ENCODE measurements around the gene C19orf25. TPM values are rescaled to one million over a fixed set of nuclear protein-coding genes. Genes with fewer than 3 reads are reported as not detected.

C19orf25 gene
- total and polyA plus RNA-seq, 2 of the 13 experiments (the other 11 are each of a cell fraction or from before 2014, with no cell fraction given): 14.2 to 32.4 TPM

DNA sequence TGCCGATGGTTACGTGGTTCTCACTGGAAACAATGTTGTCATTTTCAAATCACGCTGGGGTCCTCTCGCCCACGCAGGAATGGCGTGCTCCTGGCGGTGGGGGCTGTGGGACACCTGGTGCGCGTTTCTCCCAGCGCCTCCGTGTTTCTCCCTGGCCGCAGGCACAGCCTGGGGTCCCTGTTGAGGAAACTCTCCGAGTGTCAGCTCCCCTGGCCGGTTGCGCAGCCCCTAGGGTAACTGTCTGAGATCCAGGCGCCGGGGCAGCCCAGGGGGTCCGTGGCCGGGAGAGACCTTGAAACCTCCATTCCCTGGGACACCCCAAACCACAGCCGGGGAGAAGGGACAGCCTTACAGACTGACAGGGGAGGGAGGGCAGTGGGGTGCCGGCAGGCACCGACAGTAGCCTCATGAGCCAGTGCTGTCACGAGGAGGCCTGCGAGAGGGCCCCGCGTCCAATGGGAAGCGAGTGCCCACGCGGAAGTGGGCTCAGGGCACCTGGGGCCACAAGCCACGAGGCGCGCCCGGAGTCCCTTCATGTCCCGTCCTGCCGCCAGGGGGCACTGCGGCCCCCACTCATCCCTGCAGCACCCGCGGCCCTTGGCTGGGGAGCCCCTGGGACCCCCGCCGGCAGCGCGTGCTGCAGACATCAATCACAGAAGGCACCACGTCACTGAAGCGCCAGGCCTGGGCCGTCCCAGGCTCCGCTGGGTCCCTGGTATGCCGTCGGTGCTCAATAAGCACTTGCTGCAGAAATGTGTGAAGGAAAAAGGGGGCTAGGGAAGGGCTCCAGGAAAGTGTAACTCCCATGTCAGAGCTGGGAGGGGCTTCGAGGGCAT, 24.3 kb upstream of the C19orf25 start (continued):
- no peak; the same call in 1 of the 2 replicates for TF ChIP-seq MAZ (IDR thresholded peaks at IDR 0.05; ENCODE audit: borderline replicate concordance, low read depth, low read length)
- TF ChIP-seq MAZ (CRISPR knock-in tag; IDR thresholded peaks at IDR 0.05; ENCODE audit: low read depth): 0 out of 2 replicates have a peak, but pooled peaks have one; percentile 47
- TF ChIP-seq ZNF260 (CRISPR knock-in tag; IDR thresholded peaks at IDR 0.05; ENCODE audit: borderline replicate concordance, low read depth): no peak
- no peak for TF ChIP-seq ZNF224 (CRISPR knock-in tag; IDR thresholded peaks at IDR 0.05)
- TF ChIP-seq SALL2 (CRISPR knock-in tag; IDR thresholded peaks at IDR 0.05): 0 out of 2 replicates have a peak, but pooled peaks have one; percentile 30
- TF ChIP-seq ZSCAN25 (CRISPR knock-in tag; IDR thresholded peaks at IDR 0.05): peak; percentile 39; the same call in 1 of the 2 replicates
- TF ChIP-seq MYC (CRISPR knock-in tag; IDR thresholded peaks at IDR 0.05; ENCODE audit: borderline replicate concordance): peak; percentile 90
- TF ChIP-seq ZNF484 (CRISPR knock-in tag; IDR thresholded peaks at IDR 0.05; ENCODE audit: borderline replicate concordance, low read depth): no peak
- TF ChIP-seq PRDM4 (CRISPR knock-in tag; IDR thresholded peaks at IDR 0.05; ENCODE audit: borderline replicate concordance): no peak
- no peak for TF ChIP-seq CBX2 (IDR thresholded peaks at IDR 0.05; ENCODE audit: low read depth, low read length)
- no peak for TF ChIP-seq CBX2 (CRISPR knock-in tag; IDR thresholded peaks at IDR 0.05; ENCODE audit: low read depth)
- peak; percentile 14 for TF ChIP-seq AGO2 (optimal IDR thresholded peaks at IDR 0.05; ENCODE audit: low read depth, low read length)
- TF ChIP-seq RFX3 (CRISPR knock-in tag; IDR thresholded peaks at IDR 0.05): no peak
- peak; percentile 73 for TF ChIP-seq THRA (CRISPR knock-in tag; IDR thresholded peaks at IDR 0.05; ENCODE audit: borderline replicate concordance)
- TF ChIP-seq NCOR1 (IDR thresholded peaks at IDR 0.05; ENCODE audit: borderline replicate concordance, low read length): no peak
- 0 out of 2 replicates have a peak, but pooled peaks have one; percentile 34 for TF ChIP-seq ZNF501 (CRISPR knock-in tag; IDR thresholded peaks at IDR 0.05)
- no peak for TF ChIP-seq ZNF33A (CRISPR knock-in tag; IDR thresholded peaks at IDR 0.05; ENCODE audit: borderline replicate concordance)
- no peak for TF ChIP-seq ZNF468 (CRISPR knock-in tag; IDR thresholded peaks at IDR 0.05)
- no peak for TF ChIP-seq DPF2 (CRISPR knock-in tag; IDR thresholded peaks at IDR 0.05; ENCODE audit: borderline replicate concordance, low read depth)
- peak; percentile 16; the same call in 1 of the 2 replicates for TF ChIP-seq NCOA2 (CRISPR knock-in tag; IDR thresholded peaks at IDR 0.05)
- no peak for TF ChIP-seq ZC3H13 (CRISPR knock-in tag; IDR thresholded peaks at IDR 0.05)
- peak; percentile 71; the same call in 1 of the 2 replicates for TF ChIP-seq ZBTB38 (CRISPR knock-in tag; IDR thresholded peaks at IDR 0.05)
- no peak for TF ChIP-seq HMGA1 (CRISPR knock-in tag; conservative IDR thresholded peaks at IDR 0.05)
- TF ChIP-seq ZNF180 (CRISPR knock-in tag; IDR thresholded peaks at IDR 0.05; ENCODE audit: borderline replicate concordance, low read depth): no peak
- TF ChIP-seq, protein P1, sequence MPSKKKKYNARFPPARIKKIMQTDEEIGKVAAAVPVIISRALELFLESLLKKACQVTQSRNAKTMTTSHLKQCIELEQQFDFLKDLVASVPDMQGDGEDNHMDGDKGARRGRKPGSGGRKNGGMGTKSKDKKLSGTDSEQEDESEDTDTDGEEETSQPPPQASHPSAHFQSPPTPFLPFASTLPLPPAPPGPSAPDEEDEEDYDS (CRISPR knock-in tag; IDR thresholded peaks at IDR 0.05): no peak
- TF ChIP-seq KAT2B (IDR thresholded peaks at IDR 0.05; ENCODE audit: borderline replicate concordance, low read depth, low read length): no peak
- 0 out of 2 replicates have a peak, but pooled peaks have one; percentile 50 for TF ChIP-seq TP53 (CRISPR knock-in tag; conservative IDR thresholded peaks at IDR 0.05)
